Coronary artery (tissue), 2 donors: ENCODE measurements around the gene BICD1.

ENCODE experiments used
- DNase-seq: peaks from one replicate; pipeline ENCODE4 v3.0.0-alpha.2; 2017; ENCODE audit warnings: low spot score
- H3K27ac ChIP-seq, 2 donors: fragments of 200-600 bp; sonication (generic); one replicate each; pipeline ENCODE4 v1.5.1; 2016 to 2019
- H3K4me3 ChIP-seq: fragments of 200-600 bp; sonication (generic); 2 replicates; pipeline ENCODE4 v1.5.1; 2016; ENCODE audit warnings: mild to moderate bottlenecking, moderate library complexity
- TF ChIP-seq, protein P1 (sequence below): fragments of 200-600 bp; sonication (generic); IDR thresholded peaks from one replicate; pipeline ENCODE4 v1.5.1; 2019; ENCODE audit warnings: antibody characterized with exemption

Gene BICD1

DNA sequence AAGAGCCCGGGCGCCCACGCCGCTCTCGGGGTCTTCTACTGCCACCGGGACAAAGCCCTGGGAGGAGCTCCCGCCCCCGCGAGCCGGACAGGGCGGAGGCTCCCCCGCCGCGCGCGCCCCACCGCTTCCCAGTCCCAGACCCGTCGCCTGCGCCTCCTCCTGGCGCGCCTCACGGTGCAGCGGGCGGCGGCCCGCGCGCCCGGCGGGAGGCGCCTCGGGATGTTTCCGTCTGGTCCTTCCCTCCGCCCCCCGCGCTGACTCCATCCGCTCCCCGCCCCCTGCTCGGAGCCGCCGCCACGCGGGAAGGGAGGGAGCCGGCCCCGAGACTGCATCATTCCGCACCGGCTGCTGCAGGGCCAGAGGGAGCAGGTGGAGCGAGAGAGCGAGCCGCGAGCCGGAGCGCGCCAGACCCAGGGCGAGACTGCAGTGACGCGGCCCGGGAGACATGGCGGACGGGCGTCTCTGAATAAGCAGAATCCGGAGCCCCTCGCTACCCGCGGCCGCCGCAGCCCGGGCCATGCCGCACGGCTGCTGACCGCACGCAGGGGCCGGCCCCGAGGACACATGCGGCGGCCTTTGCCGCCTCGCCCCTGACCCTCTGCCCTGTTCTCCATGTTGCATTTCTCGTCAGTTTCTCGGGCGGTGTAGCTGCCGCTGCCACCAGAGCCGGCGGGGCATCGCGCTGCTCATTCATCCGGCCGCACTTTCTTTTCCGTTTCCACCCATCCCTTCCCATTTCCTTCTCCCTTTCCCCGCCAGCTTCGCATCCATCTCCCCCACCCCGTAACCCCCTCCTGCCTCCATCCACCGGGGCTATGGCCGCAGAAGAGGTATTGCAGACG, at the start of gene BICD1:
Gene BICD1, plus strand, starts transcription at position 331 of the 842 bp plus-strand sequence. Its CDS starts 485 bp downstream, at position 816.
- Histone ChIP-seq H3K4me3 (peak within 1 kb of the TSS; percentile 97), H3K27ac (peak within 1 kb of the TSS; percentile 86 to 98)
- TF ChIP-seq, protein P1, sequence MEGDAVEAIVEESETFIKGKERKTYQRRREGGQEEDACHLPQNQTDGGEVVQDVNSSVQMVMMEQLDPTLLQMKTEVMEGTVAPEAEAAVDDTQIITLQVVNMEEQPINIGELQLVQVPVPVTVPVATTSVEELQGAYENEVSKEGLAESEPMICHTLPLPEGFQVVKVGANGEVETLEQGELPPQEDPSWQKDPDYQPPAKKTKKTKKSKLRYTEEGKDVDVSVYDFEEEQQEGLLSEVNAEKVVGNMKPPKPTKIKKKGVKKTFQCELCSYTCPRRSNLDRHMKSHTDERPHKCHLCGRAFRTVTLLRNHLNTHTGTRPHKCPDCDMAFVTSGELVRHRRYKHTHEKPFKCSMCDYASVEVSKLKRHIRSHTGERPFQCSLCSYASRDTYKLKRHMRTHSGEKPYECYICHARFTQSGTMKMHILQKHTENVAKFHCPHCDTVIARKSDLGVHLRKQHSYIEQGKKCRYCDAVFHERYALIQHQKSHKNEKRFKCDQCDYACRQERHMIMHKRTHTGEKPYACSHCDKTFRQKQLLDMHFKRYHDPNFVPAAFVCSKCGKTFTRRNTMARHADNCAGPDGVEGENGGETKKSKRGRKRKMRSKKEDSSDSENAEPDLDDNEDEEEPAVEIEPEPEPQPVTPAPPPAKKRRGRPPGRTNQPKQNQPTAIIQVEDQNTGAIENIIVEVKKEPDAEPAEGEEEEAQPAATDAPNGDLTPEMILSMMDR: peak; percentile 18
- DNase-seq: peak; percentile 95

DNA sequence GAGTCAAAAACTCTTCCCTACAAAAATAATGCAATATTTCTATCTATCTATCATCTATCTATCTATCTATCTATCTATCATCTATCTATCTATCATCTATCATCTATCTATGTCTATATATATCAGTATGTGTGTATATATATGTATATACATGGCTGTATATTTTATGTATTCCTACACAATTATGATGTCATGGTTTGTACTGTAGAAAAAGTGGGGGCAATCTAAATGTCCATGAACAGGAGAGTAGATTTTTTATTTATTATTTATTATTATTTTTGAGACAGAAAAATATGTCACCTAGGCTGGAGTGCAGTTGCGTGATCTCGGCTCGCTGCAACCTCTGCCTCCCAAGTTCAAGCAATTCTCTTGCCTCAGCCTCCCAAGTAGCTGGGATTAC, 45.6 kb upstream of the BICD1 start:
- Histone ChIP-seq H3K27ac (no peak overlapping the region), H3K4me3 (no peak overlapping the region)
- TF ChIP-seq, protein P1: no peak
- DNase-seq: no peak

DNA sequence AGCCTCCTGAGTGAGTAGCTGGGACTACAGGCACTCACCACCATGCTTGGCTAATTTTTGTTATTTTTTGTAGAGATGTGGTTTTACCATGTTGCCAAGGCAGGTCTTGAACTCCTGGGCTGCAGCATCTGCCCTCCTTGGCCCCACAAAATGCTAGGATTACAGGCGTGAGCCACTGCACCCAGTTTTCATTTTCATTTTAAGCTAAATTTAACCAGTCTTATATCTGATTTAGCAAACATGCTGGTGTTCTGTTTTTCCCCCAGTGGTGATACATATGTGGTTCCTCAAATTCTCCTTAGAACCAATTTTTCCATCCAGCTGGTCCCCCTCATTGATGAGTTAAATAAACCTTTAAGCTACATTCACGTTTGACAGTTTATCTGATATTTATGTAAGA, 43.8 kb upstream of the BICD1 start:
- DNase-seq: no peak
- H3K27ac ChIP-seq: no peak overlapping the region
- no peak overlapping the region for H3K4me3 ChIP-seq
- TF ChIP-seq, protein P1: no peak

DNA sequence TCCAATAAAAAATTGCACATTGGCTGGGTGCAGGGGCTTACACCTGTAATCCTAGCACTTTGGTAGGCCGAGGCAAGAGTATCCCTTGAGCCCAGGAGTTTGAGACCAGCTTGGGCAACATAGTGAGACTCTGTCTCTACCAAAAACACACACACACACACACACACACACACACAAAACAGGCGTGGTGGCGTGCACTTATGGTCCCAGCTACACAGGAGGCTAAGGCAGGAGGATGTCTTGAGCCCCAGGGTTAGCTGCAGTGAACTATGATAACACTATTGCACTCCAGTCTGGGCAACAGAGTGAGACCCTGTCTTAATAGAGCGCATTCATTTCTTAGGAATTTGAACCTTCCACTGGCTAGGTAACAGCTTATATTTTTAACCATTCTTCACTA, 42.9 kb upstream of the BICD1 start:
- Histone ChIP-seq H3K27ac (no peak overlapping the region), H3K4me3 (no peak overlapping the region)
- DNase-seq: no peak
- TF ChIP-seq, protein P1: no peak

DNA sequence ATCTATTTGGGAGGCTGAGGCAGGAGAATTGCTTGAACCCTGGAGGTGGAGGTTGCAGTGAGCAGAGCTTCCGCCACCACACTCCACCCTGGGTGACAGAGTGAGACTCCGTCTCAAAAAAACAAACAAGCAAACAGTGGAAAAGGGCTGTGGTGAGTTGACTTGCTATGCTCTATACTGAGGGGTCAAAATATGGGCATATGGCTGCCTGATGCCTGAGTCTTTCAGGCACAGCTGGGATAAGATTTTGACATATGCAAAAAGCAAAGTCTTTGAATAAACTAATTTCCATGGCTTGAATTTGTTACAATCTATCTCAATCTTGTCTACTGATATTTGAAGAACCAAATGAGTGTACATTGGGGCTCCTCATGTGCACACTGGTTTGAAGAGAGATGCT, 40.4 kb upstream of the BICD1 start:
- H3K4me3 ChIP-seq: no peak overlapping the region
- no peak overlapping the region for H3K27ac ChIP-seq
- TF ChIP-seq, protein P1: no peak
- DNase-seq: no peak

DNA sequence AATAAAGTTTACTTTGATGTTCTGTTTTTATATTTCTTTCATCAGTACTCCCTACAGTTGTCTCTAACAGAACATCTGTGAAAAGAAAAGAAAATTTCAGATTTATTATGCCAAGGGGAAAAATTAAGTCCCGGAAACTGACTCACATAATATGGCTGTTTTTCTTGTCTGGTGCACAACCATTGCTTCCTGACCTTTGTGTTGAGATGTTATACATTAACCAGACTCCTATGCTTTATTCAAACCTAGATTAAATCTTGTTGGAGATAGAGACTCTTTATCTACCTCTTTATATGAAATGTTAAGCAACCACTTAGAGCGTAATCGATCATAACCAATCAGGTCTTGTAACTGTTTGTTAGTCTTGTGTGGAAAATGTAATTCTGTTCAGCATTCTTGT, 37.6 kb upstream of the BICD1 start:
- H3K4me3 ChIP-seq: no peak overlapping the region
- TF ChIP-seq, protein P1: no peak
- no peak overlapping the region for H3K27ac ChIP-seq
- DNase-seq: no peak

DNA sequence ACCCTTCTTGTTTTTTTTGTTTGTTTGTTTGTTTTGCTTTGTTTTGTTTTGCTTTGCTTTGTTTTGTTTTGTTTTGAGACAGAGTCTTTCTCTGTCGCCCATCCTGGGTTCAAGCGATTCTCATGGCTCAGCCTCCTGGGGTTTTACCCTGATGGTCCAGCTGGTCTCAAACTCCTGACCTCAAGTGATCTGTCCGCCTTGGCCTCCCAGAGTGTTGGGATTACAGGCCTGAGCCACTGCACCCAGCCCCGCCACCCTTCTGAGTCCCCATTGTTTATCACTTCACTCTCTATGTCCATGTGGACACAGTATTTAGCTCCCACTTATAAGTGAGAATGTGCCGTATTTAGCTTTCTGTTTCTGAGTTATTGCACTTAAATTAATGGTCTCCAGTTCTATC, 36.9 kb upstream of the BICD1 start:
- Histone ChIP-seq H3K4me3 (no peak overlapping the region), H3K27ac (no peak overlapping the region)
- no peak for DNase-seq
- TF ChIP-seq, protein P1: no peak
